Keratinocyte (primary cell): ENCODE data around the gene FBLN1. TPM values are rescaled to one million over a fixed set of nuclear protein-coding genes. Genes with fewer than 3 reads are reported as not detected.

Experiments
- DNase-seq: peaks from one replicate; pipeline ENCODE4 v3.0.0-alpha.2; 2011; ENCODE audit warnings: low read depth, missing footprints, low spot score
- FAIRE-seq: peaks from 2 replicates; lab custom pipeline; 2011; peaks lifted over from hg19 to GRCh38; lab: Jason Lieb, UNC
- H2AFZ ChIP-seq: 2 replicates; pipeline ENCODE4 v1.6.0; 2012; ENCODE audit warnings: low read length, control low read depth, inconsistent platforms; ENCODE audit not compliant: control insufficient read depth
- H3K27ac ChIP-seq: 2 replicates; pipeline ENCODE4 v1.5.1; 2011; ENCODE audit warnings: low read length; ENCODE audit not compliant: control insufficient read depth, insufficient read depth
- H3K27me3 ChIP-seq: 3 replicates; pipeline ENCODE4 v1.6.0; 2011; ENCODE audit warnings: low read length; ENCODE audit not compliant: control insufficient read depth, insufficient read depth; ENCODE audit errors: extremely low read depth
- H3K36me3 ChIP-seq, 2 experiments: 2 replicates in 1 of 2; 3 replicates in 1 of 2; pipeline ENCODE4 v1.5.1; 2011; ENCODE audit warnings: low read length in 2 of 2, mild to moderate bottlenecking in 1 of 2; ENCODE audit not compliant: control insufficient read depth in 2 of 2, insufficient read depth in 2 of 2; ENCODE audit errors: extremely low read depth in 1 of 2
- H3K4me1 ChIP-seq: 3 replicates; pipeline ENCODE4 v1.5.1; 2011; ENCODE audit warnings: low read length; ENCODE audit not compliant: control insufficient read depth, insufficient read depth; ENCODE audit errors: extremely low read depth
- H3K4me2 ChIP-seq: 3 replicates; pipeline ENCODE4 v1.6.0; 2011; ENCODE audit warnings: low read depth, low read length; ENCODE audit not compliant: control insufficient read depth, insufficient read depth; ENCODE audit errors: extremely low read depth
- H3K4me3 ChIP-seq, 3 experiments: fragments of 200-600 bp in 1 of 3; sonication (generic) in 1 of 3; 2 replicates in 2 of 3; 3 replicates in 1 of 3; pipeline ENCODE4 v1.5.1; 2011 to 2016; ENCODE audit warnings: low read length in 3 of 3, mild to moderate bottlenecking in 3 of 3, control low read depth in 2 of 3, inconsistent platforms in 1 of 3, low read depth in 1 of 3, mixed read lengths in 1 of 3, mixed run types in 1 of 3, moderate library complexity in 1 of 3; ENCODE audit not compliant: control insufficient read depth in 2 of 3, insufficient read depth in 2 of 3; ENCODE audit errors: extremely low read depth in 1 of 3
- H3K79me2 ChIP-seq: 2 replicates; pipeline ENCODE4 v1.6.0; 2012; ENCODE audit warnings: low read length; ENCODE audit not compliant: control insufficient read depth, insufficient read depth
- H3K9ac ChIP-seq: 3 replicates; pipeline ENCODE4 v1.6.0; 2011; ENCODE audit warnings: low read length; ENCODE audit not compliant: control insufficient read depth, insufficient read depth; ENCODE audit errors: extremely low read depth
- H3K9me1 ChIP-seq: 3 replicates; pipeline ENCODE4 v1.6.0; 2011; ENCODE audit warnings: low read length; ENCODE audit not compliant: control insufficient read depth, insufficient read depth; ENCODE audit errors: extremely low read depth
- H3K9me3 ChIP-seq: 2 replicates; pipeline ENCODE4 v1.5.1; 2012; ENCODE audit warnings: low read depth, low read length; ENCODE audit not compliant: control insufficient read depth
- H4K20me1 ChIP-seq: 3 replicates; pipeline ENCODE4 v1.6.0; 2011; ENCODE audit warnings: low read length; ENCODE audit not compliant: control insufficient read depth, insufficient read depth; ENCODE audit errors: extremely low read depth
- EZH2 ChIP-seq: IDR thresholded peaks from one replicate; pipeline ENCODE4 v1.6.1; 2012; ENCODE audit warnings: inconsistent platforms, mild to moderate bottlenecking, low read length, moderate library complexity
- dilution Hi-C: fragments of 300-500 bp; cut with MboI; formaldehyde crosslinking; loops from one replicate; pipeline ENCODE4 v1.7.0; 2020; ENCODE audit warnings: low sequenced_read_pairs; ENCODE audit not compliant: extremely low pct_ligation_motif_present
- polyA plus RNA-seq, 5 experiments: library from polyadenylated mRNA; depleted of rRNA in 3 of 5; stranded (reverse) in 3 of 5; stranded (forward) in 1 of 5; unstranded in 1 of 5; fragments of >200 nt; gene quantifications; 1 replicate in 1 of 5; 2 replicates in 3 of 5; 3 replicates in 1 of 5; pipeline versions ENCODE4 v1.2.1 to v1.2.3, GENCODE V29; 2011 to 2012; ENCODE audit warnings: missing spikeins in 2 of 5, low read depth in 1 of 5, low replicate concordance in 1 of 5
- TF ChIP-seq, protein P1 (sequence below), 3 experiments: IDR thresholded peaks in 1 of 3; conservative IDR thresholded peaks in 1 of 3; optimal IDR thresholded peaks in 1 of 3; 2 replicates in 2 of 3; 3 replicates in 1 of 3; pipeline versions ENCODE3 to v1.5.1; 2011; ENCODE audit warnings: low read length in 3 of 3, mild to moderate bottlenecking in 3 of 3, moderate library complexity in 2 of 3, control low read depth in 1 of 3, inconsistent platforms in 1 of 3; ENCODE audit not compliant: insufficient read depth in 2 of 3; ENCODE audit errors: extremely low read depth in 1 of 3

Gene FBLN1
- polyA plus RNA-seq, 1 donor (not counting 4 experiments of a cell fraction or from before 2014, with no cell fraction given), result 13.7 TPM

DNA sequence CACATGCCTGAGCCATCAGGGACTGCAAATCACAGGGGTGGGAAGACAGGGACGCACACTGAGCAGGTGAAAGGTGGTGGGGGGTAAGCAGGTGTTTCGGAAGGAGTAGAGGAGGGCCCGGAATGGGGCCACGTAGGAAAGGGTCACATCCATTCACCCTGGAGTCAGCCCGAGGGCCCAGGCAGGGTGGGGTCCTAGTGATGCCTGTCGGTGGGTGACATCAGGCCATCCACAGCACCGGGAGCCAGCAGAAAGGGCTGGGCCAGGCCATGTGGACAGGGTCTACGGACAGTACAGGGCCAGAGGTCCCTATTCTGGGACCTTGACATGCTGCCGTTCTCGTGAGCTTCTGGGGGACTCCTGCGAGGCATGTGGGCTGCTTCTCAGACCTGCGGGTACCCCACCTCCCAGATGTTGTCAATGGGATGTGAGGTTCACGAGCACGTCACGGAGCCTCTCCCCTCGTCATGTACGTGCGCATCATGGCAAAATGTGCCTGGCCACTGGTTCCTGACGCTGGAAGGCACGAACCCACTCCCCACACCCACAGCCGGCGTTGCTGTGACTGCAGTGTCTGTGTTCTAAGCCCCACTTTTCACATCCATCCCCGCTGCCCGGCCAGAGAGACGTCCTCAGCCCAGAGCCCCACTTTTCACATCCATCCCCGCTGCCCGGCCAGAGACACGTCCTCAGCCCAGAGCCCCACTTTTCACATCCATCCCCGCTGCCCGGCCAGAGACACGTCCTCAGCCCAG lies 84.1 kb downstream of the FBLN1 start:
- H3K4me1 ChIP-seq, result peaks cover 9% of the 10 kb centered on the region
- no peaks in the 10 kb centered on the region for H3K79me2 ChIP-seq
- H3K9ac ChIP-seq, result no peak overlapping the region
- H2AFZ ChIP-seq, result no peak overlapping the region
- dilution Hi-C loops, result no loop called here
- H3K9me3 ChIP-seq, result no peaks in the 10 kb centered on the region
- no peak overlapping the region for H3K27ac ChIP-seq
- no peak overlapping the region for H3K4me3 ChIP-seq
- DNase-seq, result no peak
- H3K9me1 ChIP-seq, result no peaks in the 10 kb centered on the region
- H4K20me1 ChIP-seq, result no peaks in the 10 kb centered on the region
- H3K36me3 ChIP-seq, result no peaks in the 10 kb centered on the region
- no peak overlapping the region for H3K4me2 ChIP-seq
- no peak for FAIRE-seq
- no peaks in the 10 kb centered on the region for H3K27me3 ChIP-seq
- TF ChIP-seq EZH2, result no peak
- TF ChIP-seq, protein P1, sequence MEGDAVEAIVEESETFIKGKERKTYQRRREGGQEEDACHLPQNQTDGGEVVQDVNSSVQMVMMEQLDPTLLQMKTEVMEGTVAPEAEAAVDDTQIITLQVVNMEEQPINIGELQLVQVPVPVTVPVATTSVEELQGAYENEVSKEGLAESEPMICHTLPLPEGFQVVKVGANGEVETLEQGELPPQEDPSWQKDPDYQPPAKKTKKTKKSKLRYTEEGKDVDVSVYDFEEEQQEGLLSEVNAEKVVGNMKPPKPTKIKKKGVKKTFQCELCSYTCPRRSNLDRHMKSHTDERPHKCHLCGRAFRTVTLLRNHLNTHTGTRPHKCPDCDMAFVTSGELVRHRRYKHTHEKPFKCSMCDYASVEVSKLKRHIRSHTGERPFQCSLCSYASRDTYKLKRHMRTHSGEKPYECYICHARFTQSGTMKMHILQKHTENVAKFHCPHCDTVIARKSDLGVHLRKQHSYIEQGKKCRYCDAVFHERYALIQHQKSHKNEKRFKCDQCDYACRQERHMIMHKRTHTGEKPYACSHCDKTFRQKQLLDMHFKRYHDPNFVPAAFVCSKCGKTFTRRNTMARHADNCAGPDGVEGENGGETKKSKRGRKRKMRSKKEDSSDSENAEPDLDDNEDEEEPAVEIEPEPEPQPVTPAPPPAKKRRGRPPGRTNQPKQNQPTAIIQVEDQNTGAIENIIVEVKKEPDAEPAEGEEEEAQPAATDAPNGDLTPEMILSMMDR (optimal IDR thresholded peaks at IDR 0.05 in 1 of 3, IDR thresholded peaks at IDR 0.05 in 1 of 3, conservative IDR thresholded peaks at IDR 0.05 in 1 of 3; ENCODE audit: extremely low read depth in 1 of 3, insufficient read depth in 2 of 3, low read length in 3 of 3), result no peak

DNA sequence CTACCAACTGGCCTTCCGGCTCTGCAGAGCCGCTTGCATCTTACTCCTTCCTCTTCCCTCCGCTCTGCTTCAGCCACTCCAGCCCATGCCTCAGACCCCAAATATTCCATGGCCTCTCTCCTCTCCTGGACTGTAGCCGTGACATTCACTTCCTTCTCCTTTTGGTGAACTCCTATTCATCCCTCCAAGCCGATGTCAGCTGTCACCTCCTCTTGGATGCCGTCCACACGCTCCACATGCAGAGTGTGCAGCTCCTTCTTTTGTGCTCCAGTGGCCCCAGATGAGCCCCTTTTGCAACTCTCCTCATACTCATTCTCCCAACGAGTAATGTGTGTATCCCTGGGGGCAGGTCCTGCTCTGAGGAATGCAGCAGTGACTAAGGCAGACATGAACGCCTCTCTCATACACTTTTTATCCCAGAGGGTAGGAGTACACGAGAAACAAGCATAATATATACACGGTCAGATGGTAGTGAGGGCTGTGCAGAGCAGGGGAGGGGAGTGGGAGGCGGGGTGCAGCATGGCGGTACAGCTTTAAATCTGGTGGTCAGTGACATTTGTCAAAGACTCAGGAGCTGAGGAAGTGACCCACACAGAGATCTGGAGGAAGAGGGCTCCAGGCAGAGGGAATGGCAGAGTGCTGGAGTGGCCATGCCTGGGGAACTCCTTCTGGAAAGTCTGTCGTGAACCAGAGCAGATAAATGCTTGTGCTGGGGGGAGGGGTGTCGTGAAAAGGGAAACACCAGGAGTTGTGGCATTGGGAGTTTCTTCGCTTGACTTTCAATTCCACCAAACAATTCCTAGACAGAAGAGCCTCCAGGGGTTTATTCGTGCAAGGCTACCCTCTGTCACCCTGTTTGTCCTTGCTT lies 85.2 kb downstream of the FBLN1 start:
- TF ChIP-seq, protein P1 (optimal IDR thresholded peaks at IDR 0.05 in 1 of 3, IDR thresholded peaks at IDR 0.05 in 1 of 3, conservative IDR thresholded peaks at IDR 0.05 in 1 of 3; ENCODE audit: extremely low read depth in 1 of 3, insufficient read depth in 2 of 3, low read length in 3 of 3), result no peak
- no peak for TF ChIP-seq EZH2
- H3K79me2 ChIP-seq, result no peaks in the 10 kb centered on the region
- no peaks in the 10 kb centered on the region for H3K9me1 ChIP-seq
- H3K27me3 ChIP-seq, result no peaks in the 10 kb centered on the region
- peaks cover 9% of the 10 kb centered on the region for H3K4me1 ChIP-seq
- no peaks in the 10 kb centered on the region for H3K36me3 ChIP-seq
- FAIRE-seq, result peak; percentile 90
- H3K4me2 ChIP-seq, result no peak overlapping the region
- DNase-seq, result no peak
- H3K9me3 ChIP-seq, result no peaks in the 10 kb centered on the region
- H3K27ac ChIP-seq, result no peak overlapping the region
- H3K9ac ChIP-seq, result no peak overlapping the region
- dilution Hi-C loops, result no loop called here
- H4K20me1 ChIP-seq, result no peaks in the 10 kb centered on the region
- H2AFZ ChIP-seq, result no peak overlapping the region
- H3K4me3 ChIP-seq, result no peak overlapping the region
